AG10803 (cell line): Measurements from ENCODE around the gene CDC25B.
"Not testable (repeated sequence)": the region's sequence is repeated elsewhere in the genome, so short reads cannot be mapped to it uniquely, and the experiment has no call there.

Experiments used
- DNase-seq: peaks from one replicate; pipeline ENCODE4 v3.0.0; 2010; ENCODE audit warnings: low read depth
- H3K4me3 ChIP-seq: 2 replicates; pipeline ENCODE4 v1.5.1; 2011; ENCODE audit warnings: mild to moderate bottlenecking, low read length, control low read depth
- TF ChIP-seq, protein P1 (sequence below): conservative IDR thresholded peaks from 2 replicates; pipeline ENCODE4 v1.5.1; 2011; ENCODE audit warnings: mild to moderate bottlenecking, low read length, control low read depth, inconsistent platforms

The CDC25B gene

GRCh38 chr20:3786126-3786484 lies 10.0 kb upstream of the CDC25B start:
- peak; percentile 52 for DNase-seq
- peak overlapping the region; percentile 80 for H3K4me3 ChIP-seq
- TF ChIP-seq, protein P1, sequence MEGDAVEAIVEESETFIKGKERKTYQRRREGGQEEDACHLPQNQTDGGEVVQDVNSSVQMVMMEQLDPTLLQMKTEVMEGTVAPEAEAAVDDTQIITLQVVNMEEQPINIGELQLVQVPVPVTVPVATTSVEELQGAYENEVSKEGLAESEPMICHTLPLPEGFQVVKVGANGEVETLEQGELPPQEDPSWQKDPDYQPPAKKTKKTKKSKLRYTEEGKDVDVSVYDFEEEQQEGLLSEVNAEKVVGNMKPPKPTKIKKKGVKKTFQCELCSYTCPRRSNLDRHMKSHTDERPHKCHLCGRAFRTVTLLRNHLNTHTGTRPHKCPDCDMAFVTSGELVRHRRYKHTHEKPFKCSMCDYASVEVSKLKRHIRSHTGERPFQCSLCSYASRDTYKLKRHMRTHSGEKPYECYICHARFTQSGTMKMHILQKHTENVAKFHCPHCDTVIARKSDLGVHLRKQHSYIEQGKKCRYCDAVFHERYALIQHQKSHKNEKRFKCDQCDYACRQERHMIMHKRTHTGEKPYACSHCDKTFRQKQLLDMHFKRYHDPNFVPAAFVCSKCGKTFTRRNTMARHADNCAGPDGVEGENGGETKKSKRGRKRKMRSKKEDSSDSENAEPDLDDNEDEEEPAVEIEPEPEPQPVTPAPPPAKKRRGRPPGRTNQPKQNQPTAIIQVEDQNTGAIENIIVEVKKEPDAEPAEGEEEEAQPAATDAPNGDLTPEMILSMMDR = no peak

DNA sequence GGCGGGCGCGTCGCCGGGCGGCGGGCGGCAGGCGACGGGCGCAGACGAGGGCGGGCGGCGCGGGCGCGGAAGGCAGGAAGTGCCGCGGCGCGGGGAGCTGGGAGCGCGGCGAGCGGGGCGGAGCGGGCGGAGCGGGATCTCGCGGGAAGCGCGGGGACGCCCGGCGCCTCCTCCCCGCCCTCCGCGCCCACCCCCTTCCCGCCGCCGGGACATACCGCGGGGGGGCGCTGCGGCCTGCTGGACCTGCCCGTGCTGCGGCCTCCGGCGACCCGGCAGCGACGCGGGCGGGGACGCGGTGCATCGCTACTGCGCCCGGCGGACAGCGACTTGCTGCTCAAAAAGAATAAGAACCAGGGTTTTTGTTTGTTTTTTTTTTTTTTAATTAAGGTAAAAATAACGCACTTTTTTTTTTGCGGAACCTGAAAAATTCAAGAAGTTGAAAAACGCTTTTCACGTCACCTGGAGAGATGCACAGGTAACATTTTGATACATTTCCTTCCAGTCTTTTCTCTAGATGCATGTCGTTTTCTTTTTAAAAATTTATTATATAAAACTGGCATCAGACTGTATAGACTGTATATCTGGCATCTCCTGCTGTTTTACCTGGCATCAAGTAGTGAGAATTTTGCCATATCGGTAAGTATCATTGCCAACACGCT lies 9.3 kb upstream of the CDC25B start, which contains the start of gene CENPB:
TSS of gene CENPB (minus strand) at position 76 of the 659 bp plus-strand sequence. CDS start 257 bp downstream, outside the sequence.
- peak; percentile 81 for DNase-seq
- TF ChIP-seq, protein P1 = peak; percentile 52
- peak within 1 kb of the TSS; percentile 80 for H3K4me3 ChIP-seq

- TF ChIP-seq, protein P1 = no peak
- H3K4me3 ChIP-seq = peak overlapping the region; percentile 47
Observed at GRCh38 chr20:3787324-3788014, 8.6 kb upstream of the CDC25B start.

GRCh38 chr20:3788685-3789155 lies 7.4 kb upstream of the CDC25B start:
- H3K4me3 ChIP-seq = no peak overlapping the region
- TF ChIP-seq, protein P1 = no peak
- no peak for DNase-seq

More at GRCh38 chr20:3787324-3788014, 8.6 kb upstream of the CDC25B start:
- no peak for DNase-seq

DNA sequence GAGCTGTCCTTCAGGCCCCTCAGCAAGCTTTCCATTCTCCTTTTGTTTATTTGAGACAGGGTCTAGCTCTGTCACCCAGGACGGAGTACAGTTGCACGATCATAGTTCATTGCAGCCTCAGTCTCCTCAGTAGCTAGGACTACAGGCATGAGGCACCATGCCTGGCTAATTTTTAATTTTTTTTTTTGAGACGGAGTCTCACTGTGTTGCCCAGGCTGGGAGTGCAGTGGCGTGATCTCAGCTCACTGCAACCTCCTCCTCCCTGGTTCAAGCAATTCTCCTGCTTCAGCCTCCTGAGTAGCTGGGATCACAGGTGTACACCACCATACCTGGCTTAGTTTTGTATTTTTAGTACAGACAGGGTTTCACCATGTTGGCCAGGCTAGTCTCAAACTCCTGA lies 6.9 kb upstream of the CDC25B start:
- H3K4me3 ChIP-seq, DNase-seq: not testable (repeated sequence)

- DNase-seq, H3K4me3 ChIP-seq: not testable (repeated sequence)
Observed at GRCh38 chr20:3794168-3794567, 1.9 kb upstream of the CDC25B start.

- H3K4me3 ChIP-seq = peak overlapping the region; percentile 85
Observed at GRCh38 chr20:3794701-3795420, 1.2 kb upstream of the CDC25B start.

More at GRCh38 chr20:3794701-3795420, 1.2 kb upstream of the CDC25B start:
- TF ChIP-seq, protein P1 = no peak
- DNase-seq = no peak
